K562 (cell line): ENCODE results near the gene PCBP3. TPM values are rescaled to one million over a fixed set of nuclear protein-coding genes. Genes with fewer than 3 reads are reported as not detected.

Source experiments
- ATAC-seq: fragments of 200-7000 bp; cut with Tn5 transposase; 3 replicates; pipeline ENCODE4 v1.9.1; 2020; ENCODE audit warnings: moderate library complexity
- BruUV-seq: library from RNA; stranded (reverse); fragments of 400-500 nt; replicated peaks from 2 replicates; lab custom pipeline; 2021; lab: Mats Ljungman, UMichigan
- CTCF ChIA-PET: fragments of 300-600 bp; formaldehyde crosslinking; extraction: SDS; loops from one replicate; lab custom pipeline; 2021; ENCODE audit warnings: low intra/inter-chr PET ratio; lab: Yijun Ruan, JAX
- POLR2A ChIA-PET: fragments of 300-600, 350-650 bp; sonication (Branson Sonifier 250); formaldehyde crosslinking; extraction: SDS; loops from one replicate; lab custom pipeline; 2021; ENCODE audit warnings: antibody characterized with exemption, inconsistent platforms; lab: Yijun Ruan, JAX
- DNase-seq, 4 experiments: peaks; one replicate each; pipeline versions ENCODE4 v3.0.0 to v3.0.0-alpha.2; 2011 to 2018; ENCODE audit warnings: low spot score in 3 of 4, mixed read lengths in 3 of 4; ENCODE audit errors: extremely low read depth in 1 of 4
- FAIRE-seq: peaks from 2 replicates; lab custom pipeline; 2011; peaks lifted over from hg19 to GRCh38; lab: Jason Lieb, UNC
- H2AFZ ChIP-seq: 2 replicates; pipeline ENCODE4 v1.6.0; 2011; ENCODE audit warnings: low read depth, low read length, control low read depth, inconsistent platforms
- H3K27ac ChIP-seq: fragments of 200-600 bp; 3 replicates; pipeline ENCODE4 v1.8.0; 2011; ENCODE audit warnings: low read depth, mild to moderate bottlenecking, control low read depth, inconsistent platforms, low read length, moderate library complexity, mixed read lengths; ENCODE audit errors: extremely low read depth
- H3K27me3 ChIP-seq, 2 experiments: fragments of 300-600 bp in 1 of 2; 2 replicates in 1 of 2; 3 replicates in 1 of 2; pipeline versions ENCODE4 v1.6.0 to v1.8.0; 2011; ENCODE audit warnings: inconsistent platforms in 2 of 2, low read length in 2 of 2, mild to moderate bottlenecking in 1 of 2, mixed read lengths in 1 of 2, moderate library complexity in 1 of 2; ENCODE audit not compliant: control insufficient read depth in 2 of 2, insufficient read depth in 2 of 2
- H3K36me3 ChIP-seq: fragments of 300-600 bp; 3 replicates; pipeline ENCODE4 v1.8.0; 2011; ENCODE audit warnings: mild to moderate bottlenecking, low read length, inconsistent platforms; ENCODE audit not compliant: control insufficient read depth, insufficient read depth
- H3K4me1 ChIP-seq, 2 experiments: fragments of 200-600 bp in 1 of 2; replicated peaks in 1 of 2; 2 replicates in 1 of 2; 3 replicates in 1 of 2; pipeline versions ENCODE4 v1.5.1 to v1.8.0; 2011; ENCODE audit warnings: inconsistent platforms in 2 of 2, low read length in 2 of 2, mild to moderate bottlenecking in 1 of 2, mixed read lengths in 1 of 2, moderate library complexity in 1 of 2; ENCODE audit not compliant: control insufficient read depth in 2 of 2, insufficient read depth in 2 of 2
- H3K4me2 ChIP-seq: 2 replicates; pipeline ENCODE4 v1.6.1; 2011; ENCODE audit warnings: low read length, control low read depth, inconsistent platforms, mixed read lengths; ENCODE audit not compliant: insufficient read depth
- H3K4me3 ChIP-seq: fragments of 200-600 bp; sonication (generic), shearing (Covaris generic); 2 replicates; pipeline ENCODE4 v1.5.1; 2016; ENCODE audit warnings: control low read depth, inconsistent platforms
- H3K79me2 ChIP-seq: fragments of 200-600 bp; 3 replicates; pipeline ENCODE4 v1.8.0; 2011; ENCODE audit warnings: low read length, inconsistent platforms; ENCODE audit not compliant: control insufficient read depth, insufficient read depth
- H3K9ac ChIP-seq, 2 experiments: 2 replicates each; pipeline versions ENCODE4 v1.6.0 to v1.6.1; 2011; ENCODE audit warnings: low read depth in 2 of 2, low read length in 2 of 2, control low read depth in 1 of 2, inconsistent platforms in 1 of 2, mild to moderate bottlenecking in 1 of 2, mixed read lengths in 1 of 2; ENCODE audit not compliant: insufficient read depth in 1 of 2
- H3K9me1 ChIP-seq: one replicate; pipeline ENCODE4 v1.6.0; 2011; ENCODE audit warnings: inconsistent platforms, mild to moderate bottlenecking, low read length, moderate library complexity; ENCODE audit not compliant: control insufficient read depth, insufficient read depth
- H3K9me3 ChIP-seq: replicated peaks from 2 replicates; pipeline ENCODE4 v1.5.1; 2011; ENCODE audit warnings: low read depth, low read length, inconsistent platforms; ENCODE audit not compliant: control insufficient read depth, insufficient read depth
- H4K20me1 ChIP-seq: replicated peaks from 2 replicates; pipeline ENCODE4 v1.6.1; 2011; ENCODE audit warnings: low read length, inconsistent platforms, mixed read lengths; ENCODE audit not compliant: control insufficient read depth, insufficient read depth
- C11orf30 ChIP-seq: fragments of 450-650 bp; IDR thresholded peaks from 2 replicates; pipeline ENCODE4 v1.6.1; 2016; ENCODE audit warnings: low read depth, mild to moderate bottlenecking
- CBX5 ChIP-seq: IDR thresholded peaks from 2 replicates; pipeline ENCODE4 v1.6.1; 2014; ENCODE audit warnings: low read depth, borderline replicate concordance
- CEBPZ ChIP-seq: fragments of 150-350 bp; IDR thresholded peaks from 2 replicates; pipeline ENCODE4 v1.6.1; 2014; ENCODE audit warnings: low read depth, mild to moderate bottlenecking, low read length, borderline replicate concordance
- DNMT1 ChIP-seq: fragments of 450-650 bp; IDR thresholded peaks from 2 replicates; pipeline ENCODE4 v1.6.1; 2016; ENCODE audit warnings: antibody characterized with exemption, mild to moderate bottlenecking
- HDAC8 ChIP-seq: fragments of 450-650 bp; IDR thresholded peaks from 2 replicates; pipeline ENCODE4 v1.6.1; 2016; ENCODE audit warnings: mild to moderate bottlenecking, missing genetic modification characterization, moderate library complexity, missing compliant biosample characterization
- SAFB ChIP-seq: fragments of 200-400 bp; formaldehyde crosslinking; IDR thresholded peaks from 2 replicates; pipeline ENCODE4 v1.6.1; 2017; ENCODE audit warnings: low read depth, low read length, borderline replicate concordance
- SAFB2 ChIP-seq: fragments of 200-400 bp; formaldehyde crosslinking; IDR thresholded peaks from 2 replicates; pipeline ENCODE4 v1.6.1; 2018; ENCODE audit warnings: borderline replicate concordance, low read length, low read depth, moderate library complexity; ENCODE audit not compliant: severe bottlenecking
- ZNF778 ChIP-seq: fragments of 450-650 bp; formaldehyde crosslinking; IDR thresholded peaks from 2 replicates; pipeline ENCODE4 v1.4.0; 2020; ENCODE audit warnings: mild to moderate bottlenecking, moderate library complexity
- WGBS: fragments of 100-300 bp; shearing (Covaris generic); methylation state at CpG from one replicate; pipeline ENCODE4 v1.1.6; 2016; ENCODE audit warnings: low coverage, mixed read lengths; ENCODE audit not compliant: insufficient coverage; ENCODE audit errors: missing lambda C conversion rate; 5-methylcytosine and 5-hydroxymethylcytosine counted together
- in situ Hi-C: fragments of 300-500 bp; cut with MboI; formaldehyde crosslinking; loops from 4 replicates; pipeline ENCODE4 v1.15.0; 2018; ENCODE audit warnings: inconsistent platforms, mixed read lengths
- intact Hi-C: fragments of 100-400 bp; cut with micrococcal nuclease; formaldehyde crosslinking; loops from 2 replicates; pipeline ENCODE4 v1.14.2; 2022
- polyA plus RNA-seq, 8 experiments: library from polyadenylated mRNA; depleted of rRNA in 4 of 8; stranded (reverse) in 5 of 8; unstranded in 3 of 8; fragments of >200 nt; fragmentation: Nextera tagmentation in 2 of 8; fragmentation: Illumina TruSeq in 1 of 8; extraction: Ambion mirVana in 2 of 8; extraction: Trizol in 1 of 8; gene quantifications; 2 replicates each; pipeline versions ENCODE4 v1.2.1 to v1.2.3, GENCODE V29; 2011 to 2014; ENCODE audit warnings: inconsistent platforms in 1 of 8, missing spikeins in 1 of 8
- total RNA-seq, 7 experiments: library from RNA; depleted of rRNA in 6 of 7; stranded (reverse); fragments of >200 nt in 6 of 7; fragmentation: Illumina TruSeq in 2 of 7; extraction: Trizol in 2 of 7; gene quantifications; 2 replicates each; pipeline versions ENCODE4 v1.2.1 to v1.2.3, GENCODE V29; 2011 to 2021; ENCODE audit warnings: low replicate concordance in 1 of 7

The PCBP3 gene
- total and polyA plus RNA-seq, 9 of the 15 experiments (the other 6 are each of a cell fraction or from before 2014, with no cell fraction given), result 0.18 TPM; not detected in 8

- Histone ChIP-seq H3K79me2 (no peaks in the 10 kb centered on the region), H3K9ac (no peak overlapping the region), H3K9me1 (no peaks in the 10 kb centered on the region), H3K4me1 (peaks cover 0 to 27% of the 10 kb centered on the region in 2 experiments; a peak in 3 of 5 replicates), H3K27me3 (peaks cover 42 to 77% of the 10 kb centered on the region in 2 experiments; a peak in 4 of 5 replicates), H3K9me3 (no peaks in the 10 kb centered on the region), H3K4me3 (no peak overlapping the region), H3K4me2 (no peak overlapping the region), H3K27ac (no peak overlapping the region), H4K20me1 (peaks cover 5% of the 10 kb centered on the region; the same call in 1 of the 2 replicates), H3K36me3 (no peaks in the 10 kb centered on the region), H2AFZ (no peak overlapping the region)
- intact Hi-C loops (no loop called here), in situ Hi-C loops (no loop called here)
- no peak for DNase-seq
- 2% methylated on average over 13 of the region's 16 CpGs for WGBS
- no peak for FAIRE-seq
- no TSS peak for BruUV-seq
- CTCF ChIA-PET, result no interaction called here
- ATAC-seq, result no peak
- POLR2A ChIA-PET, result interaction anchor here (1.7 kb wide), 1 partner anchor 8 kb away, joined by 5 read pairs; no protein-coding TSS in a partner anchor
- TF ChIP-seq C11orf30, result no peak
- TF ChIP-seq SAFB2, result no peak
- TF ChIP-seq CEBPZ, result no peak
- no peak for TF ChIP-seq HDAC8
- no peak for TF ChIP-seq SAFB
- TF ChIP-seq CBX5, result no peak
- TF ChIP-seq DNMT1, result no peak
- TF ChIP-seq ZNF778 (CRISPR knock-in tag), result no peak
These were observed 269.3 kb downstream of the PCBP3 start for GRCh38 chr21:45912611-45913417.
